ENCODE data around the gene TIMM17B. TPM values are rescaled to one million over a fixed set of nuclear protein-coding genes. Genes with fewer than 3 reads are reported as not detected.

Gene TIMM17B
- polyA plus RNA-seq, 2 donors: 34.2 to 45.0 TPM

DNA sequence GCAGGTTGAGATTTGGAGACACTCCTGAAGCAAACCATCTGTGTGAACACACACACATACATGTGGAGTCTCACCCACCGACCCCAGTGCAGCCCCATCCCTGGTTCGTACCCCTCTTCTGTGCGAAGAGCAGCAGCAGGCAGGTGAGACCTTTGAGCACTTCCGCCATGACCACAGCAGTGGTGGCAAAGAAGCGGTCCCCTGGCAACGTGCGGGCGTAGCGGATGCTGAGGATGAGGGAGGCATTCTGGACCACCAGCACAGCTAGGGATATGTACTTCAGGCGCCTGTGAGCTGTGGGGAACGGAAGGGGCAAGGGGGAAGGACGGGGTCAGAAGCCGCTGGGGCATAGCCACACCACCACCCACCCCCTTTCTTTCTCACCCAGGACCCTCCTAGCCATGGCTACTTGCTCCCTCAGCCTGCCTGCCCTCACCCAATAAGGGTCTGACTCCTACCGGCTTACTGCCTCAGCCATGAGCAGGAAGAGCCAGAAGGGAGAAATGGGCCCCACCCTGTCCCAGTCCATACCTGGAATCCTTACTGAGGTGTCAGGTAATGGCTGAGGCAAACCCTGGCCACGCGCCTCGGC lies 12.2 kb upstream of the TIMM17B start:
- Histone ChIP-seq H3K27me3 (ENCODE audit: control insufficient read depth in 1 of 2, insufficient read depth in 2 of 2, low read length in 2 of 2) (no peaks in the 10 kb centered on the region), H3K27ac (ENCODE audit: low read depth in 2 of 2, low read length in 1 of 2) (no peak overlapping the region), H3K4me1 (ENCODE audit: control insufficient read depth in 2 of 2, insufficient read depth in 2 of 2, low read length in 1 of 2) (no peaks in the 10 kb centered on the region), H3K36me3 (ENCODE audit: control insufficient read depth in 2 of 2, insufficient read depth in 2 of 2, low read length in 1 of 2) (peaks cover 0 to 10% of the 10 kb centered on the region in 2 donors), H3K4me3 (ENCODE audit: low read depth in 1 of 2, low read length in 2 of 2) (no peak overlapping the region), H3K9me3 (ENCODE audit: control insufficient read depth in 2 of 2, insufficient read depth in 1 of 2, low read depth in 1 of 2, low read length in 1 of 2) (no peaks in the 10 kb centered on the region)
- 87 to 91% methylated on average over 14 to 15 of the region's 17 CpGs for WGBS, 2 donors

DNA sequence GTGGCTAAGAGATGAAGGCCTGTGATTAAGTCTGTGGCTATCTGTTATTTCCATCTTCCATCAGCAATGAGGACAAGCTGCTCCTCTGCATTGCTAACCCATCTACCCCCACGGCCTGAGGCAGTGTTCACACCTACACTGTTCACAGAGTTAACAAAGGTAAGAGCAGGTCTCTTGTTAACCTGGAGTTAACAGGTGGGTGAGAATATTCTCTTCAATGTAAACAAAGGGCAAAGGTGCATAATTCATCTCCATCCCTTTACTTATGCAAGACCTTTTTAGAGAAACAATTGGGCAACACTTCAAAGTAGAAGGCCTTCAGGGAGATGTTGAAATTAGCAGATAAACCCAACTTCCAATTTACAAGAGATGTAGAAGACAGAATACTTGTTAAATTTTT lies 11.0 kb upstream of the TIMM17B start:
- Histone ChIP-seq H3K4me1 (ENCODE audit: control insufficient read depth in 2 of 2, insufficient read depth in 2 of 2, low read length in 1 of 2) (no peaks in the 10 kb centered on the region), H3K36me3 (ENCODE audit: control insufficient read depth in 2 of 2, insufficient read depth in 2 of 2, low read length in 1 of 2) (peaks cover 0 to 8% of the 10 kb centered on the region in 2 donors), H3K27me3 (ENCODE audit: control insufficient read depth in 1 of 2, insufficient read depth in 2 of 2, low read length in 2 of 2) (no peaks in the 10 kb centered on the region), H3K27ac (ENCODE audit: low read depth in 2 of 2, low read length in 1 of 2) (no peak overlapping the region), H3K9me3 (ENCODE audit: control insufficient read depth in 2 of 2, insufficient read depth in 1 of 2, low read depth in 1 of 2, low read length in 1 of 2) (no peaks in the 10 kb centered on the region), H3K4me3 (ENCODE audit: low read depth in 1 of 2, low read length in 2 of 2) (no peak overlapping the region)
- 57 to 68% methylated on average over 1 of the region's 1 CpG for WGBS, 2 donors

- 89 to 90% methylated on average over 20 of the region's 20 CpGs for WGBS, 2 donors
- H3K27me3 ChIP-seq (ENCODE audit: control insufficient read depth in 1 of 2, insufficient read depth in 2 of 2, low read length in 2 of 2): no peaks in the 10 kb centered on the region
These were observed 7.7 kb upstream of the TIMM17B start for GRCh38 chrX:48905090-48905790.

GRCh38 chrX:48904626-48905025 lies 7.1 kb upstream of the TIMM17B start:
- Histone ChIP-seq H3K27ac (ENCODE audit: low read depth in 2 of 2, low read length in 1 of 2) (no peak overlapping the region), H3K4me1 (ENCODE audit: control insufficient read depth in 2 of 2, insufficient read depth in 2 of 2, low read length in 1 of 2) (no peaks in the 10 kb centered on the region), H3K27me3 (ENCODE audit: control insufficient read depth in 1 of 2, insufficient read depth in 2 of 2, low read length in 2 of 2) (no peaks in the 10 kb centered on the region), H3K36me3 (ENCODE audit: control insufficient read depth in 2 of 2, insufficient read depth in 2 of 2, low read length in 1 of 2) (peaks cover 3 to 25% of the 10 kb centered on the region in 2 donors), H3K4me3 (ENCODE audit: low read depth in 1 of 2, low read length in 2 of 2) (no peak overlapping the region), H3K9me3 (ENCODE audit: control insufficient read depth in 2 of 2, insufficient read depth in 1 of 2, low read depth in 1 of 2, low read length in 1 of 2) (no peaks in the 10 kb centered on the region)
- WGBS, 2 donors: 79 to 84% methylated on average over 14 of the region's 14 CpGs

More at GRCh38 chrX:48905090-48905790, 7.7 kb upstream of the TIMM17B start:
- H3K27ac ChIP-seq (ENCODE audit: low read depth in 2 of 2, low read length in 1 of 2): no peak overlapping the region
- peaks cover 3 to 25% of the 10 kb centered on the region in 2 donors for H3K36me3 ChIP-seq (ENCODE audit: control insufficient read depth in 2 of 2, insufficient read depth in 2 of 2, low read length in 1 of 2)
- H3K4me3 ChIP-seq (ENCODE audit: low read depth in 1 of 2, low read length in 2 of 2): no peak overlapping the region
- no peaks in the 10 kb centered on the region for H3K9me3 ChIP-seq (ENCODE audit: control insufficient read depth in 2 of 2, insufficient read depth in 1 of 2, low read depth in 1 of 2, low read length in 1 of 2)
- H3K4me1 ChIP-seq (ENCODE audit: control insufficient read depth in 2 of 2, insufficient read depth in 2 of 2, low read length in 1 of 2): no peaks in the 10 kb centered on the region

- Histone ChIP-seq H3K36me3 (ENCODE audit: control insufficient read depth in 2 of 2, insufficient read depth in 2 of 2, low read length in 1 of 2) (peaks cover 3 to 25% of the 10 kb centered on the region in 2 donors), H3K27me3 (ENCODE audit: control insufficient read depth in 1 of 2, insufficient read depth in 2 of 2, low read length in 2 of 2) (no peaks in the 10 kb centered on the region), H3K4me1 (ENCODE audit: control insufficient read depth in 2 of 2, insufficient read depth in 2 of 2, low read length in 1 of 2) (no peaks in the 10 kb centered on the region), H3K9me3 (ENCODE audit: control insufficient read depth in 2 of 2, insufficient read depth in 1 of 2, low read depth in 1 of 2, low read length in 1 of 2) (no peaks in the 10 kb centered on the region), H3K4me3 (ENCODE audit: low read depth in 1 of 2, low read length in 2 of 2) (no peak overlapping the region), H3K27ac (ENCODE audit: low read depth in 2 of 2, low read length in 1 of 2) (no peak overlapping the region)
- WGBS, 2 donors: 80 to 81% methylated on average over 7 to 8 of the region's 8 CpGs
These were observed 6.6 kb upstream of the TIMM17B start for GRCh38 chrX:48904180-48904579.

- WGBS, 2 donors: 81 to 89% methylated on average over 6 of the region's 6 CpGs
- H3K27me3 ChIP-seq (ENCODE audit: control insufficient read depth in 1 of 2, insufficient read depth in 2 of 2, low read length in 2 of 2): no peaks in the 10 kb centered on the region
- H3K4me1 ChIP-seq (ENCODE audit: control insufficient read depth in 2 of 2, insufficient read depth in 2 of 2, low read length in 1 of 2): no peaks in the 10 kb centered on the region
- no peaks in the 10 kb centered on the region for H3K9me3 ChIP-seq (ENCODE audit: control insufficient read depth in 2 of 2, insufficient read depth in 1 of 2, low read depth in 1 of 2, low read length in 1 of 2)
- H3K27ac ChIP-seq (ENCODE audit: low read depth in 2 of 2, low read length in 1 of 2): no peak overlapping the region
- peaks cover 3 to 25% of the 10 kb centered on the region in 2 donors for H3K36me3 ChIP-seq (ENCODE audit: control insufficient read depth in 2 of 2, insufficient read depth in 2 of 2, low read length in 1 of 2)
- H3K4me3 ChIP-seq (ENCODE audit: low read depth in 1 of 2, low read length in 2 of 2): no peak overlapping the region
These were observed 5.7 kb upstream of the TIMM17B start for GRCh38 chrX:48903290-48903689.

DNA sequence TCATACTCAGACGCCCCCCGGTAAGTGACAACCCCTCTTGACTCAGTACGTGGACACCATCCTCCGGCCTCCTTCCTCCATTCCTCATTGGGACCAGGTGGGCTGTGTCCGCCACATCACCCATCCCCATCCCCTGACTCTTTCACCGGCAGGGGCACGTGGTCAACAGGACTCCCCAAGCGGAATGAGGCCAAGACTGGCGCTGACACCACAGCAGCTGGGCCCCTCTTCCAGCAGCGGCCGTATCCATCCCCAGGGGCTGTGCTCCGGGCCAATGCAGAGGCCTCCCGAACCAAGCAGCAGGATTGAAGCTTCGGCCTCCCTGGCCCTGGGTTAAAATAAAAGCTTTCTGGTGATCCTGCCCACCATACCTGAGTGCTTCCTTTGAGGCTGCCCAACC lies 5.2 kb upstream of the TIMM17B start:
- Histone ChIP-seq H3K36me3 (ENCODE audit: control insufficient read depth in 2 of 2, insufficient read depth in 2 of 2, low read length in 1 of 2) (peaks cover 3 to 25% of the 10 kb centered on the region in 2 donors), H3K4me3 (ENCODE audit: low read depth in 1 of 2, low read length in 2 of 2) (no peak overlapping the region), H3K4me1 (ENCODE audit: control insufficient read depth in 2 of 2, insufficient read depth in 2 of 2, low read length in 1 of 2) (no peaks in the 10 kb centered on the region), H3K27ac (ENCODE audit: low read depth in 2 of 2, low read length in 1 of 2) (no peak overlapping the region), H3K27me3 (ENCODE audit: control insufficient read depth in 1 of 2, insufficient read depth in 2 of 2, low read length in 2 of 2) (no peaks in the 10 kb centered on the region), H3K9me3 (ENCODE audit: control insufficient read depth in 2 of 2, insufficient read depth in 1 of 2, low read depth in 1 of 2, low read length in 1 of 2) (no peaks in the 10 kb centered on the region)
- 86 to 87% methylated on average over 14 of the region's 14 CpGs for WGBS, 2 donors

- WGBS, 2 donors: 93 to 96% methylated on average over 20 of the region's 20 CpGs
These were observed 4.6 kb upstream of the TIMM17B start for GRCh38 chrX:48902135-48902534.

GRCh38 chrX:48901069-48901468 lies 3.5 kb upstream of the TIMM17B start:
- no peak overlapping the region for H3K27ac ChIP-seq (ENCODE audit: low read depth in 2 of 2, low read length in 1 of 2)
- H3K27me3 ChIP-seq (ENCODE audit: control insufficient read depth in 1 of 2, insufficient read depth in 2 of 2, low read length in 2 of 2): no peaks in the 10 kb centered on the region
- 82 to 86% methylated on average over 7 of the region's 7 CpGs for WGBS, 2 donors
- H3K4me1 ChIP-seq (ENCODE audit: control insufficient read depth in 2 of 2, insufficient read depth in 2 of 2, low read length in 1 of 2): no peaks in the 10 kb centered on the region
- peaks cover 3 to 22% of the 10 kb centered on the region in 2 donors for H3K36me3 ChIP-seq (ENCODE audit: control insufficient read depth in 2 of 2, insufficient read depth in 2 of 2, low read length in 1 of 2)
- H3K9me3 ChIP-seq (ENCODE audit: control insufficient read depth in 2 of 2, insufficient read depth in 1 of 2, low read depth in 1 of 2, low read length in 1 of 2): no peaks in the 10 kb centered on the region
- no peak overlapping the region for H3K4me3 ChIP-seq (ENCODE audit: low read depth in 1 of 2, low read length in 2 of 2)

More at GRCh38 chrX:48902135-48902534, 4.6 kb upstream of the TIMM17B start:
- Histone ChIP-seq H3K27me3 (ENCODE audit: control insufficient read depth in 1 of 2, insufficient read depth in 2 of 2, low read length in 2 of 2) (no peaks in the 10 kb centered on the region), H3K4me3 (ENCODE audit: low read depth in 1 of 2, low read length in 2 of 2) (no peak overlapping the region), H3K36me3 (ENCODE audit: control insufficient read depth in 2 of 2, insufficient read depth in 2 of 2, low read length in 1 of 2) (peaks cover 3 to 25% of the 10 kb centered on the region in 2 donors), H3K27ac (ENCODE audit: low read depth in 2 of 2, low read length in 1 of 2) (no peak overlapping the region), H3K4me1 (ENCODE audit: control insufficient read depth in 2 of 2, insufficient read depth in 2 of 2, low read length in 1 of 2) (no peaks in the 10 kb centered on the region), H3K9me3 (ENCODE audit: control insufficient read depth in 2 of 2, insufficient read depth in 1 of 2, low read depth in 1 of 2, low read length in 1 of 2) (no peaks in the 10 kb centered on the region)

DNA sequence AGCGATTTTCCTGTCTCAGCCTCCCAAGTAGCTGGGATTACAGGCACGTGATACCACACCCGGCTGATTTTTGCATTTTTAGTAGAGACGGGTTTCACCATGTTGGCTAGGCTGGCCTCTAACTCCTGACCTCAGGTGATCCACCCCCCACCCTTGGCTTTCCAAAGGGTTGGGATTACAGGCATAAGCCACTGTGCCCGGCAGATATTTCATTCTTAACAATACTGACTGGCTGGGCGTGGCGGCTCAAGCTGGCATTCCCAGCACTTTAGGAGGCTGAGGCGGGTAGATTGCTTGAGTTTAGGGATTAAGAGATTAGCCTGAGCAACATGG lies 1.5 kb upstream of the TIMM17B start:
- H3K36me3 ChIP-seq (ENCODE audit: control insufficient read depth in 2 of 2, insufficient read depth in 2 of 2, low read length in 1 of 2): peaks cover 3 to 18% of the 10 kb centered on the region in 2 donors
- H3K27ac ChIP-seq (ENCODE audit: low read depth in 2 of 2, low read length in 1 of 2): no peak overlapping the region
- H3K4me1 ChIP-seq (ENCODE audit: control insufficient read depth in 2 of 2, insufficient read depth in 2 of 2, low read length in 1 of 2): no peaks in the 10 kb centered on the region
- 54 to 68% methylated on average over 8 of the region's 8 CpGs for WGBS, 2 donors
- no peaks in the 10 kb centered on the region for H3K27me3 ChIP-seq (ENCODE audit: control insufficient read depth in 1 of 2, insufficient read depth in 2 of 2, low read length in 2 of 2)
- H3K4me3 ChIP-seq (ENCODE audit: low read depth in 1 of 2, low read length in 2 of 2): no peak overlapping the region
- no peaks in the 10 kb centered on the region for H3K9me3 ChIP-seq (ENCODE audit: control insufficient read depth in 2 of 2, insufficient read depth in 1 of 2, low read depth in 1 of 2, low read length in 1 of 2)

Measured in esophagus (tissue), 2 donors.